Adipose tissue (tissue), 3 donors: ENCODE data around the gene ERICH2. TPM values are rescaled to one million over a fixed set of nuclear protein-coding genes. Genes with fewer than 3 reads are reported as not detected.
"Not testable (repeated sequence)": the region's sequence is repeated elsewhere in the genome, so short reads cannot be mapped to it uniquely, and the experiment has no call there.

ENCODE experiments used
- H3K27ac ChIP-seq: one replicate; pipeline ENCODE4 v1.5.1; 2013; ENCODE audit warnings: low read depth, low read length
- WGBS, 3 donors: extraction: QIAGEN DNeasy Blood & Tissue Kit; methylation state at CpG; one replicate each; pipeline ENCODE4 v1.1.7; 2013; 5-methylcytosine and 5-hydroxymethylcytosine counted together
- polyA plus RNA-seq, 3 donors: library from polyadenylated mRNA; stranded (reverse); fragments of 200-250 nt; gene quantifications; one replicate each; pipeline ENCODE4 v1.2.3, GENCODE V29; 2013
- donor health status: healthy with polysubstance abuse.
- donor health status: Bipolar disorder and iron deficiency.
- donor health status: healthy.

ERICH2 gene
- polyA plus RNA-seq, 3 donors, result 0.54 to 1.6 (median 1.5) TPM

- 91 to 97% (median 95%) methylated on average over 12 of the region's 12 CpGs for WGBS, 3 donors
These were observed 18.6 kb upstream of the ERICH2 start for GRCh38 chr2:170751555-170751954.

DNA sequence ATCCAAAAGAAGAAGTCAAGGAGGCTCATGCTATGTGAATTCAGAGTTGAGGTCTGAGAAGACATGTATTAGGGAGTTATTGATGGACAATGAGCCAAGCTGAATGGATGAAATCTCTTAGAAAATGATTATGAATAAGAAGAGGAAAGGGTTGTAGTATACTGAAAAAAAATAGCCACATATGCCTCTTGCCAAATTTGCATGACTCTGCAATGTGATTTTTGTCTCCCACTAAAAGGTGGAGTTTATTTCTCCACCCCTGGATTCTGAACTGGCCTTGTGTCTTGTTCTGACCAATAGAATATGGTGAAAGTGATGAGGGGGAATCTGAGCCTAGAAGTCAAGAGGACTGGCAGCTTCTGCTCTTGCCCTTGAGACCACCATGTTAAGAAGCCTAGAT is 8.6 kb upstream of the ERICH2 start:
- no peak overlapping the region for H3K27ac ChIP-seq

More at GRCh38 chr2:170751555-170751954, 18.6 kb upstream of the ERICH2 start:
- H3K27ac ChIP-seq, result not testable (repeated sequence)

DNA sequence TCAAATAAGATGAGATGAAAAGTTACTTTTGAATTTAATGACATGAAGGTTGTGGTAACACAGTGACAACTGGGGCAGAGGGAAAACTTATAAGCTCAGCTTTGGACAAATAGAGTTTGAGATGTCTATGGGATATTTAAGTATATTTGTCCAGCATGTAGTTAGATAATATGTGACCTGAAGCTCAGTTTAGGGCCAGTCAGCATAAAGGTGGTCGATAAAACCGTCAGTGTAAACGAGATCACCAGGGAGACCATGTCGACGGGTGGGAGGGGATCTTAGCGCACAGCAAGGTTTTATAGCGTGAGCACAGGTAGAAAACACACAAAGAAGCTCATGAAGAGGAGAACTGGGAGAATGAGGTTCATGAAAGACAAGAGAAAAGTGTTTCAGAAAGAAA is 7.4 kb upstream of the ERICH2 start:
- no peak overlapping the region for H3K27ac ChIP-seq
- WGBS, 3 donors, result 71 to 79% (median 77%) methylated on average over 7 of the region's 7 CpGs

DNA sequence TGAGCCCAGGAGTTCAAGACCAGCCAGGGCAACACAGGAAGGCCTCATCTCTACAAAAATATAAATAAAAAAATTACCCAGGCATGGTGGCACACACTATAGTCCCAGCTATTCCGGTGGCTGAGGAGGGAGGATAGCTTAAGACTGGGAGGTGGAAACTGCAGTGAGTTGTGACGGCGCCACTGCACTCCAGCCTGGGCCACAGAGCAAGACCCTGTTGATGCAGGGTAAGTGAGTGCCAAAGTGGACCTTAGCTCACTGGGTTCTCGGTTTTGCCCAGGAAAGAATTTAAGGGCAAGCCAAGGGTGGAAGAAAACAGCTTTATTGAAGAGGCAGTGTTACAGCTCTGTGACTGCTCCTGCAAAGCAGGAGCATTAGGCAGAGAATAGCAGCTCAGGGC is 6.9 kb upstream of the ERICH2 start:
- no peak overlapping the region for H3K27ac ChIP-seq
- WGBS, 3 donors, result 87 to 95% (median 95%) methylated on average over 4 of the region's 4 CpGs

DNA sequence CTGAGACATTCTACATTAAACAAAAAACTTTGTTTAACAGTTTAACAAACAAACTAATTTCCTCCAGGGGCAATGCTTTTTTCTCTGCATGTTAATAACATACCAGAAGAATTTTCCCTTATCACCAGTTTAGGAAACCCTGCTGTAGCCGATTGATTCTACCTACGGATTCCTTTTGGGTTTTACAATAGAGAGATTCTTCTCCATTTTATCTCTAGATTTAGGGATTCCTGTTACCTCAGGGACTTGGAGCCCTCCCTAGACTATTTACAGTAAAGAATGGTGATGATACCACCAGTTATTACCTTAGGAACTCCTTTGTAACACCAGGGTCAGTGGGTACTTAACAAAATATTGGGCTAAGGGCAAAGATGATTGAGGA is 5.3 kb upstream of the ERICH2 start:
- 26 to 49% (median 49%) methylated on average over 2 of the region's 2 CpGs for WGBS, 3 donors
- no peak overlapping the region for H3K27ac ChIP-seq

DNA sequence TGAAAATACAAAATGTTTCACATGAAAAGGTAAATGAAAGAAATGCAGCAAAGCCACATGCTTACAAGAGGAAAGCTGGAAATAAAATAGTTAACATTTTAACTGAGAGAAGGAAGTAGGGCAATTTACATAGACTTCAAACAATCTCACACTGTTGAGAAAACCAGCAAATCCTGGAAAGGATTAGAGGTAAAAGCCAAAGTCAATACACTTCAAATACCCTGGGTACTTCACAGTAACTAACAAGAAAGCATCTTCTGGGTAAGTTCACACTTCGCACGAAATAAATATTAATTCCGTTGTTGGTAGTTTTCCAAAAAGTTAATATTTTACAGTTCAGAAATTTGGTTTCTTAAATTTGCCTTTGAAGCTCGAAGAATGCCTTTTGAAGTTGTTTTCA is 3.5 kb upstream of the ERICH2 start:
- no peak overlapping the region for H3K27ac ChIP-seq
- WGBS, 3 donors, result 16 to 61% (median 46%) methylated on average over 4 of the region's 4 CpGs

GRCh38 chr2:170770606-170771420 is 635 bp downstream of the ERICH2 start:
- no peak overlapping the region for H3K27ac ChIP-seq
- WGBS, 3 donors, result 0 to 1% (median 1%) methylated on average over 54 to 81 of the region's 82 CpGs

- 9% methylated on average over 15 of the region's 15 CpGs for WGBS, 3 donors
- H3K27ac ChIP-seq, result no peak overlapping the region
These were observed 1.3 kb downstream of the ERICH2 start for GRCh38 chr2:170771421-170771937.

- no peak overlapping the region for H3K27ac ChIP-seq
These were observed 2.1 kb downstream of the ERICH2 start for GRCh38 chr2:170772295-170772694.

- H3K27ac ChIP-seq, result no peak overlapping the region
These were observed 3.9 kb downstream of the ERICH2 start for GRCh38 chr2:170774074-170774473.

- WGBS, 3 donors, result 32 to 68% (median 41%) methylated on average over 2 of the region's 2 CpGs
- no peak overlapping the region for H3K27ac ChIP-seq
These were observed 8.7 kb downstream of the ERICH2 start for GRCh38 chr2:170778900-170779299.

- H3K27ac ChIP-seq, result no peak overlapping the region
- WGBS, 3 donors, result 74 to 97% (median 95%) methylated on average over 1 of the region's 1 CpG
These were observed 9.1 kb downstream of the ERICH2 start for GRCh38 chr2:170779304-170779703.

DNA sequence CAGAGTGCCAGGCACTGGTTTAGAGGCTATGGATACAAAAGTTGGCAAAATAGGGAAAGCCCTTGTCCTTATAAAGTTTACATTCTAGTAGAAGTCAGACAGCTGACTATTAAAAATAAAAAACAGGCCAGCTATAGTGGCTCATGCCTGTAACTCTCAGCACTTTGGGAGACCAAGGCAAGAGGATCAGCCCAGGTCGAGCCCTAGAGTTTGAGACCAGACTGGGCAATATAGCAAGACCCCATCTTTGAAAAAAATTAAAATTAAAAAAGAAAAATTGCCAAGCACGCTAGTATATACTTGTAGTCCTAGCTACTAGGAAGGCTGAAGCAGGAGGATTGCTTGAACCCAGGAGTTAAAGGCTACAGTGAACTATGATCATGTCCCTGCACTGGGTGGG is 12.5 kb downstream of the ERICH2 start:
- 76 to 92% (median 86%) methylated on average over 2 of the region's 2 CpGs for WGBS, 3 donors
- no peak overlapping the region for H3K27ac ChIP-seq

- no peak overlapping the region for H3K27ac ChIP-seq
- 90 to 100% (median 96%) methylated on average over 1 of the region's 1 CpG for WGBS, 3 donors
These were observed 13.4 kb downstream of the ERICH2 start for GRCh38 chr2:170783549-170783948.

DNA sequence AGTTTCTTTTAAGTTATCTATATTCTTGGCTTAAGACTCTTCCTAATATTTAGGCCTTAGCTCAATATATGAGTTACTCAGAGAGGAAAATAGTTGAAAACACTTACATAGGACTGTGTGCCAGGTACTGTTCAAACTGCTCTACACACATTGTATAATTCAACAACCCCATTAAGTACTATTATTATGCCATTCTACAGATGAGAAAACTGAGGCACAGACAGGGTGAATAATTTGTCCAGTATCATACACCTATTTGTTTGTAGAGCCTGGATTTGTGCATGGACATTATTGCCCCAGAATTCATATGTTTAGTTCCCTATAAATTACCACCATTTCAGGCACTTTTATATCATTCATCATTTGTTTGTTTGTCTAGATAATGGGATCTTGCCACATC is 28.8 kb downstream of the ERICH2 start:
- no peak overlapping the region for H3K27ac ChIP-seq

DNA sequence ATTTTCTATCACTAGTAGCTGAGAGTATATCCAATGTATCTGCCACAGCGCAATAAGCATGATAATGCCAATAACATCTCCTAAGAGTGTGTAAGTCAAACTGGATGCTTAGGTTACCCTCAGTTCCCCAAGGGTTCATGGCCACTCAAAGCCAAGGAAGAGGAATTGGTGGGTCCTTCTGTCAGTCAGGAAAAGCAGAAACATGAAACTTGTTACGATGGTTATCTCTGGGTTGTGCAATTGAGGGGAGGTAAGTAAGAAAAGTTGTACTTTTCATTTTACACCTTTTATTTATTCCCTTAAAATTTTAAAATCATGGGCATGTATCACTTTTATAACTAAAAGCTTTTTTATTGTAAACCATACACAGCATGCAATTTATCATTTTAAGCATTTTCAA is 36.4 kb downstream of the ERICH2 start:
- no peak overlapping the region for H3K27ac ChIP-seq
- 77 to 98% (median 85%) methylated on average over 2 of the region's 2 CpGs for WGBS, 3 donors

- H3K27ac ChIP-seq, result no peak overlapping the region
- 3 to 5% (median 4%) methylated on average over 14 of the region's 14 CpGs for WGBS, 3 donors
These were observed 42.8 kb downstream of the ERICH2 start for GRCh38 chr2:170812710-170813600.

DNA sequence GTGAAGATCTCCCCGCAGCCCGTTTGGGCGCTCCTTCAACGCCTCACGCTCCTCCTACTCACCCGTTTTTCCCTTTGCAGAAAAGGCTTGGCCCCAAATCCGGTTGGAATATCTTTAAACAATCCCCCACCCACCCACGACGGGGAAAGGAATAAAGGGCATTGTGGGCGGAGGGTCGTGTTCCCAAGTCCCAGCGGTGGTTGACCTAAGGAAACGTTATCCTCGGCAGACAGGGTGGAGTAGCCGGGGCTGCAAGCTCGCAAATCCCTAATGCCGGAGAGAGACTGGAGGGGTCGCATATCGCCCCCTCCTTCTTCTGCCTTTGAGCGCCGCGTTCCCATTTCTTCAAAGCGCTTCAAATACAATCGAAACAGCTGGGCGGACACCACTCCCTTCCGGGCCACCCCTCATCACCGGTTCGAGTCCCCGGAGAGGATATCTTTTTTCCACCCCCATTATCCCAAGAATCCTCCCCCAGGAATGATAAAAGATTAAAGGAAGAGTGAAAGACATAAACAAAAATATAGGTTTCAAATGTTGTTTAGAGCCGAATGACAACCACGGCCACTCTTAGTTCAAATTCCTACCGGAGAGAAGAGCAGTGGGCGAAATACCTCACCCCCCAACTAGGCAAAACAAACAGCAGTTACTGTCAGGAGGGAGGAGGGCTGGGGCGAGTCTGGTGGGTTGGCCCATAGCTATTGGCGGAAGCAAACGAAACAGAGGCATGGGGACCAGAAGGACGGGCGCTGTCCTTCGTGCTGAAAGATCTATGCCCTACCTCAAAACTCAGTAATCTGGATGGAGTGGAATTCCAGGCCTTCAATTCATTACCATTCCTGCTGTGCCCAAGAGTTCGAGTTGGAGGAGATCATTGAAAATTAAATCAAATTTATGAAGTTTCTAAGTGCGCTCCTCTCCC is 43.7 kb downstream of the ERICH2 start:
- no peak overlapping the region for H3K27ac ChIP-seq
- WGBS, 3 donors, result 4 to 6% (median 5%) methylated on average over 41 of the region's 41 CpGs
